GM21381 (cell line): Measurements from ENCODE around the gene NDUFS6.

ENCODE experiments used
- ATAC-seq: cut with Tn5 transposase; IDR thresholded peaks from one replicate; pipeline ENCODE4 v1.9.1; 2021; ENCODE audit warnings: mild to moderate bottlenecking, moderate library complexity; ENCODE audit not compliant: unreplicated experiment

NDUFS6 gene

DNA sequence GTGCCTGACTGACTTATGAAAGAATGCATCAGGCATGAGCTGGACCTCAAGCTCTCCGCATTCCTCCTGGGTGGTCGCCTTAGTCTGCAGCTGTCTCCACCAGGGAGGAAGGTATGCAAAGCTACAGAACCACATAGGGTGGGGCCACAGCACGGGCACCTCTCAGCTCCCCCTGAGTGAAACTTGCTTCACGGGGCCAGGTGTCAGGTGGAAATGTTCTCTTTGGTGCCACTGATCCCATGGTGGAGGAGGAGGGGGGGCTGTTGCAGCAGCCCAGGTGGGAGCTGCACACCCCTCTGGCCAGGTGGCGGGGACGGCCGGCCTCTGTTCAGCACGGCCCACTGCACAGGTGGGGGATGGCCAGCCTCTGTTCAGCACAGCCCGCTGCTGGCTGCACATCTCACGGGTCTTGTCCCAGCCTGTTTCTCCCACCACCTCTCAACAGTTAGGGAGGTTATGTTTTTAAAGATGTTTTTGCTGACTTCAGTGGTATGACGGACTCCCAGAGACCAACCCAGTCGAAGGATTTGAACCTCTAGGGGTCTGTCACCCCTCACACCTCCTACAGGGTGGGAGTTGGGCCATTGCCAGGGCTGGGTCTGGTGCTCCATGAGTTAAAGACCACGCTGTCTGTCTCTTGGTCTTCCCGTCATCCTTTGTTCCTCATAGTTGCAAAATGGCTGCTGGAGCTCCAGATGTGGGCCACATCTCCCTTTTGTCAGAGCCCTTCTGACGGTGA is 35.9 kb upstream of the NDUFS6 start:
- ATAC-seq, result no peak

DNA sequence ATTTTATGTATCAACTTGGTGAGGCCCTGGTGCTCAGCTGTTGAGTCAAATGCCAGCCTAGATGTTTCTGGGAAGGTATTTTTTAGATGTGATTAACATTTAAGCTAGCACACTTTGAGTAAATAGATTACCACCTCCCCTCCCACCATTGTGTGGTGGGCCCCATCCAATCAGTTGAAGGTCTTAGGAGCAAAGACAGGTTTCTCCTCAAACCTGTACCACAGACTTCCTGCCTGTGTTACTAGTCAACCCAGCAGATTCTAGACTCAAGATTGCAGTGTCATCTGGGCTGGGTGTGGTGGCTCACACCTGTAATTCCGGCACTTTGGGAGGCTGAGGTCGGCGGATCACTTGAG is 35.3 kb upstream of the NDUFS6 start:
- ATAC-seq, result no peak

DNA sequence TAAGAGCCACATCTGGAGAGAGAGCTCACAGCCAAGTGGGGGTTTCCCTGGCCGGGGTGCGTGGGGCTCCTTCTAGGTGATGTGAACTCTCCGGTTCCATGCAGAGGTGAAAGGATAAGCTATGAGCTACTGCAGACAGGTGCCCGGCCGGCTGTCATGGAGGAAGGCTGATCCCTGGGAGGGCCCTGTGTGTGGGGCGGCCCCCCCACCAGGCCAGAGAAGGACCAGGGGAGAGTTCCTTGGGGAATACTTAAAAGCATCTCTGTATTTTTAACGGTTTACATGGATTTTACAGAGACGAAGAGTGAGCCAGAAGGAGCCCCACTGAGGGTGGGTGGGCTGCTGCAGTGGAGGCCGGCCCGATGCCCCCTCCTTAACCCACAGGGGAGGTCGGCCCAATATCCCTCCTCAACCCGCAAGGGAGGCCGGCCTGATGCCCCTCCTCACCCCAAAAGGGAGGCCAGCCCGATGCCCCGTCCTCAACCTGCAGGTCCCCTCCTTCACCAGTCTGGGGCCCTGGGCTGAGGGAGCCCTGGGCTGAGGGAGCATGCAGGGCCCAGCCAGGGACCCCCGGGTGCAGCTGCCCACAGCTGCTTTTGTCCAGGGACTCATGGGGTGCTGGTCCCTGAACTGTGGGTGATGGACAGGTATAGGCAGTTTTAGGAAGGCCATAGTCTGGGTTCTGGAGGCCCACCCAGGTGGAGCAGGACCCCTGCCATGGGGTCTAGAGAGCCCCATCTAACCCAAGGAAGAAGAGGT is 33.5 kb upstream of the NDUFS6 start:
- ATAC-seq, result no peak

DNA sequence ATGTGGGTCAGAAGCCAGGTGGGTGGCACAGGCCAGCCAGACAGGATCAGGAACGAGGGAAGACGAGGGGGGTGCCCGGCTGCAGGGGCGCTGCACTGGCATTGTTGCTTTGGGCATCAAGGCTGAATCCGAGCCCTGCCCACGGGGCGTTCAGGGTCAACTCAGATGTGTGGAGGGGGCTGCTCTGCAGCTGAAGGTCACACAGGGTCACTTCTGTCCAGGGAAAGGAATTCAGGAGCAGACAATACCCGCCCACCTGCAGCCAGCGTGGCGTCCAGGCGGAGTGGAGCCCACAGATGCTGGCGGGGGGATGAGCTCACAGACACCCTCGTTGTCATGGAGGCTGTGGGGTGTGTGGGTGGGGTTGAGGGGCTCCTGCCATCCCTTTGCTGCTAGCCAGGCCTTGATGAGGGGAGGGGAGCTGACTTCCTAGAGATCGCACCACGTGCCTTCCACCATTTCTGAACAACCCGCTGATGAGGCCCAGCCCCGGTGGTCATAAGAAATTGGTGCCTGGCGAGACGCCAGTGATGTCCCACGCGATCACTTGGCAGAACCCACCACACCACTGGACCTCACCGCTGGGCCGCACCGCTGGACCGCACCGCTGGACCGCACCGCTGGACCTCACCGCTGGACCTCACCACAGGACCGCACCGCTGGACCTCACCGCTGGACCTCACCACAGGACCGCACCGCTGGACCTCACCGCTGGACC is 32.8 kb upstream of the NDUFS6 start:
- ATAC-seq, result no peak

DNA sequence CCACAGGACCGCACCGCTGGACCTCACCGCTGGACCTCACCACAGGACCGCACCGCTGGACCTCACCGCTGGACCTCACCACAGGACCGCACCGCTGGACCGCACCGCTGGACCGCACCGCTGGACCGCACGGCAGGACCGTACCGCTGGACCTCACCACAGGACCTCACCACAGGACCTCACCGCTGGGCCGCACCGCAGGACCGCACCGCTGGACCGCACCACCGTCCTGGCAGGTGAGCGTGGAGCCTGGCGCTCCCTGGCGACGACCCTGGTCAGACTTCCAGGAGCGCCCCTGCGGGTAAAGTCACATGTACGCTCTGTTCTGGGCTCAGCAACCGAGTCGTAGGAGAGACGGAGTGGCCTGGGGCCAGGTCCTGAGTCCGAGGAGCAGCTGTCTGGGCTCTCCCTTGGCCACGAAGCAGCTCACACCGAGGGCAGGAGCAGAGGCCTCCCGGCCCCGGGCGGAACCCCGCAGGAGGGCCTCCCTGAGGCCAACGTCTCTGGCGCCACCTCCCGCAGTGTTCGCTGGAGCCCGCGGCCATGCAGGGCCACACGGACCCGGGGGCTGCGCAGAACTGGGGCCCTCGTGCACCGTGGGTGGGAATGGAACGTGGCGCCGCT is 32.1 kb upstream of the NDUFS6 start:
- no peak for ATAC-seq

DNA sequence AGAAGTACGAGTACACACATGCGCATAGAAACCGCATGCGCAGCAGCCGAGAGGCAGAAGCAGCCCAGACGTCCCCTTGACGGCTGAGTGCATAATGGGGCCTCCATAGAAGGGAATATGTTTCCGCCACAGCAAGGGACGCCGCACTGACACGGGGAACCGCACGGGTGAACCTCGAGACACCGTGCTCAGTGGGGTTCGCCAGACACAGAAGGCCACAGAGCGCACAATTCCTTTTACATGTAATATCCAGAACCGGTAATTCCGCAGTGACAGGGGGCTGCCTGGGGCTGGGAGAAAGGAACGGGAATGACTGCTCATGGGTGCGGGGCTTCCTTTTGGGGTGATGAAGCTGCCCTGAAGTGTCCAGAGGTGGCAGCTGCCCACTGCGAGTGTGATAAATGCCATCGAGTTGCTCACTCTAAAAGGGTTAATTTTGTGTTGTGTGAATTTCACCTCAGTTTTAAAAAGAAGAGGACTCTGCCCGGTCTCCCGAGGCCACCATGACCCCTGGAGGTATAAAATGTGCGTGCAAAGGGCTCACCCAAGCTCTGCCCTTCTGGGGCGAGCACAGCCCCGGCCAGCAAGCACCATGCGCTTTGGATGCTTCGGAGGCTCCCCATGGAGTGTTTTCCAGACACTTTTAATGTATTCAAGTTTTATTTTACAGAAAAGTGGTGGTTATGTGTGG is 31.3 kb upstream of the NDUFS6 start:
- no peak for ATAC-seq

DNA sequence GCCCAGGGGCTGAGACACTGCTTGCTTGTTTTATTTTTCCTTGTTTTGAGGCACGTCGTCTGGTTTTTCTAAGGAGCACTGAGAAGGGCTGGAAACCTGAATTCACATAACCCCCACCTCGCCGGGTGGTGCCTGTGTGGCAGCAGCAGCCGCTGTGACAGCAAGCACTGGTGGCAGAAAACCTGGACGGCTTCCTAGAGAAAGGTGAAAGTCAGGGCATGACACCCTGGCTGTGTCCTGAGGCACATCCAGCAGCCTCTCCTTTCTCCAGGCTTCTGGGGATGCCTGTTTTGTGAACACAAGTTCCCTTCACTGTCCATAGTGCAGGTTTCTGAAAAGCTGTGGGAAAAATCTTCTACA is 30.8 kb upstream of the NDUFS6 start:
- ATAC-seq, result no peak

DNA sequence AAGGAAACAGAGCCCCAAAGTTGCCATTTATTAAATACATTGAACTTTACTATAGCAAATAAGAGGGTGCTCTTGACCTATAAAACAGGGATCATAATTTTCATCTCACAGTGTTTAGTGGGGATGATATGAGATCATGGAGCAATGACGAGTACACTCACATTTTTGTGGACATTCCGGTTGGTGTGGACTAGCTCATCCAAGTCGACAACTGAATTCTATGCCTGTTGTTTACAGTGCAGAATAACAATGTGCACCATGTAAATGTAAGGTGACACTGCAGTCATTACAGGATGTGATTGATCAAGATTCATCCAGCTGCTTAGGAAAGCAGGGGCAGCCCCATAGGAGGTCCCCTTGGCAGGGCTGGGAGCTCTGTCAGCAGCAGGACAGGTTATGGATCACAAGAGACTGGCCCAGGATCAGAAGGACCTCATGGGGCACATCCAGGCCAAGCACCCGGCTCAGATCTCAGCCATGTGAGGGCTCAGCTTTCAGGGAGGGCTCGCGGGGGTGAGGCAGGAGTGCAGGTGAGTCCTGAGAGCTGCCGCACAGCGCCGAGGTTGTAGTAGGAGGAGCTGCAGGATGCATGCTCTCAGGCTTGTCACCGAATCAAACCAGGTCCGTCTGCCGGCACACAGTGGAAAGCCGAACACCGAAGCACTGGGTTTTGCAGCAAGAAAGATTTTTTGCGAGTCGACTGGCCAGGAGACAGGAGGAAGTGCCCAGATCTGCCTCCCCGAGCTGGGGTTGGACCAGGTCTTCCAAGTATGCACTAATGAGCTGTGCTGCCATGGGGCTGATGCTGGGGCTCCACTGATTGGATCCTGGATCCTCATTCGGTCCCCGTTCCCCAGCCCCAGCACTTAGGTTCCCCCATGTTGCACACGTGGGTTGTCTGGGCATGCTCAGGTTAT is 29.8 kb upstream of the NDUFS6 start:
- no peak for ATAC-seq

DNA sequence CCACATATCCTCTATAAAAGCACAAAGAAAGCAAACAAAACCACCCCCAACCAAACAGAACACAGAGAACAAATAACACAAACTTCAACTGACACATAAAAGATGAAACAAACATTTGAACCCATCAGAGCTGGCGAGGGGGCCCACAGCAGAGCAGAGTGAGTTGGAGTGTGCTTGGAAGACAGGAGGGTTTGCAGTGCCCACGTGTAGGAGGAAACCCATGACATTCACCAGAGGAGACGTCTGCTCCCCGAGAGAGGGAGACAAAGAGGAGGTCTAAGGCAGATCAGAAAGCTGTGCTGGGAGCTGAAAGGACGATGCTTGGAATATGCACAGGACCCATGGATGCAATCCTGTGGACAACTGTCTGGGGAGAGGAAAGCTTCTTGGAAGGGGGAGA is 28.6 kb upstream of the NDUFS6 start:
- no peak for ATAC-seq

DNA sequence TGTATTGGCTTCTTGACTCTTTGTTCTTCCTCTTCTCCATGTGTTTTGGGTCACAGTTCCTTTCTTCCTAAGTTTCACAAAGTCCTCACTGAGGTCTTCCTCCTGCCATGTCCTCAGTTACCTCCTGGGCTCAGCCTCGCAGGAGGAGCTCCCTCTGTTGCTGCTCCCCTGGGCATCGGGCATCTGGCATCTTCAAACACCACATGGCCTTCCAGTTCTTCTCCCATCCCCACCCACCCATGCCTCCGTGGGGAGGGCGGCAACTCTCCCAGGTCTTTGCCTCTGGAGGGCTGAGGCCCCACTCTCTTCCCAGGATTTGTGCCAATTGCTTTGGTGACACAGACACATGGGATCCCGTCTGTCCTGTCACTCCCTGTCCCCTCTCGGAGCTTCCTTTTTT is 24.4 kb upstream of the NDUFS6 start:
- ATAC-seq, result no peak

DNA sequence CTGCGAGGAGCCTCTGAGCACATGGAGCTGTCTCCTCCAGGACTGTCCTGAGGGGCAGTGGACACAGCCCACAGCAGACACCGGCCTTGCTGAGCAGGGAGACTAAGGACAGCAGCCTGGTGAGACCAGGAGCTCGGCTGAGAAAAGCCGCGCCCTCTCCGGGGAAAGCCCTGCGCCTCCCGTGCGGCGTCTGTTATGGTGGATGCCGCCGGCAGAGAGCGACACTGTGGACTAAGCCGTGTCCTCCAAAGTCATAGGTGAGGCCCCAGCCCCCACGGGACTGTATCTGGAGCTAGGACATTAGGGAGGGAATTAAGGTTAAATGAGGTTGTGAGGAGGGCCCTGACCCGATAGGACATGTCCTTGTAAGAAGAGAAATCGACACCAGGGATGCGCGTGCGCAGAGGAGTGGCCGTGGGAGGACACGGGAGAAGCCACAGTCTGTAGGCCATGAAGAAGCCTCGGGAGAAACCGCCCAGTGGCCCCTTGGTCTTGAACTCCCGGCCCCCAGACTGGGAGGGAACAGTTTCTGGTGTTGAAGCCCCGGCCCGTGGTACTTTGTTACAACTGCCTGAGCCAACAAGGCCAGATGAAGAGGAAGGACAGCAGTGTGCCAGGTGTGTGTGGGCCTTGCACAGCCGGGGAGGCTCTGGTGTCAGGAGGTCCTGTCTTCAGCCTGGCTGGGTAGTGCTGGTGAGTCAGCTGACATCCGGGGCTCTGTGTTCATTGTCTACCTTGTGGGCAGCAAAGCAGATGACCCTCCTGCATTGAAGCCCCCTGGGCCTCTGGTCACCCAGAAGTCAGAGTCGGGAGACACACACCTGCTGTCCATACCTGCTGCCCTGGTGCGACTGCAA is 23.7 kb upstream of the NDUFS6 start:
- ATAC-seq, result no peak

DNA sequence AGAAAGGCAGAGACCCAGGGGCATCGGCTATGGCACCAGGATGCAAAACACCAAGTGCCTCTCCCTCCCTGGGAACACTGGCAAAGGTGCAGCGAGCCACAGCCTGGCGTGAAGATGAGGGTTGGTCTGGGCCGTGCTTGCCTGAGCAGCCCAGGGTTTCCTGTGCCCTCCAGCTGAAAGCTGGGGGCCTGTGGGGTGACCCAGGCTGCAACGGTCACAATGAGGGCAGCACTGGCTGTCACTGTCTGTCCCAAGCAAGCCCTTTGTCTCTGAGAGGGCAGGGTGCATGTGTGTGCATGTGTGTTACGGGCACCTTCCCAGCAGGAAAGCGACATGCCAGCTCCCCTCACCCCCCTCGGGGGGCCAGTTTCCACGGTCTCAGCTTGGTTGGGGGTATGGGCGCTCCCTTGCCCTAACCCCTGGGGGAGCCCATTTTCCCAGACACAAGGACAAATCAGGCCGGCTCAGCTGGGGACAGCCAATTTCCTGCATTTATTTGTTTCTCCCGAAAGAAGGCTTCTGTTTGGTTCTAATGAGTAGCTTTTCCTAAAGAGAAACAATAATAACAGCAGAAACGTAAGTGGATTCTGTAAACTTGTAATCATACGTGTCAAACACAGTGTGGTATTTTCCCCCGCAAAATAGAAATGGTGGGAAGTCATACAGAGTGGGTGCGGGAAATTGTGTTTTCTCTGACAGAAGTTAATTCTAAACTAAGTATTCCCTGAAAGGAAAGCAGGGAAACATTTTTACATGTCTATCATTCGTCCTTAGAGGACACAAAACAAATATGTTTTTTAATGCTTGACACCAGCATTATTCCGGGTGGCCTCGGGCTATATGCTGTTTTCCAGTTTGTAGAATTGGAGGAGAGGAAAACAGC is 22.8 kb upstream of the NDUFS6 start:
- no peak for ATAC-seq

DNA sequence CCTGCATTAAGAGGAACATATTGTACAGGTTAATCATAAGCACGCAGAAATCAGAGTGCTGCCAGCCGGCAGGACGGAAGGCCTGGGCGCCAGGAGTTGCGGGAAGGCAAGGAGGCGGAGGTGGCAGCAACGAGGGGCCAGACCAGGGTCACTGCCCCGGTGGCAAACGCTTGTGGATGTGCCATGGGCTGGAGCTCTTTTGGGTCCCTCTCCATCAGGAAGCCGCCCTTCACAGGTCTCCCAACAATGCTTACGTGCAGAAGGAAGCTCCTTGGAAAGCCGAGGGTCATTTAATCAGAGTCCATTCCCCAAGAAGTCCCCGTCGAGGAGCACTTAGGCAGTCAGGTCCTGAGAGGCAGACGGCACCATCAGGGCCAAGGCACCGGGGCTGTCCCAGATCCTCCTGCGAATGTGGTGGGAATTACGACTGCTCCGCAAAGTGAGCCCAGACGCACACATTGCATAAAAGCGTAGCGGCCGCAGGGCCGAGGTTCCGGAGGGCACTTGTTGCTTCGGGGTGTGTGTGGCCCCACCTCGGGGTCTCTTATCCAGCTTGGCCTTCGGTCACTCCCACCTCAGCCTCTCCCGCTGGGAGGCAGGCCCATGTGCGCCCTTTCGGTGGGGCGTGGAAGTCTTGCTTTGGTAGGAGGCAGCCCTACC is 22.1 kb upstream of the NDUFS6 start:
- ATAC-seq, result no peak

DNA sequence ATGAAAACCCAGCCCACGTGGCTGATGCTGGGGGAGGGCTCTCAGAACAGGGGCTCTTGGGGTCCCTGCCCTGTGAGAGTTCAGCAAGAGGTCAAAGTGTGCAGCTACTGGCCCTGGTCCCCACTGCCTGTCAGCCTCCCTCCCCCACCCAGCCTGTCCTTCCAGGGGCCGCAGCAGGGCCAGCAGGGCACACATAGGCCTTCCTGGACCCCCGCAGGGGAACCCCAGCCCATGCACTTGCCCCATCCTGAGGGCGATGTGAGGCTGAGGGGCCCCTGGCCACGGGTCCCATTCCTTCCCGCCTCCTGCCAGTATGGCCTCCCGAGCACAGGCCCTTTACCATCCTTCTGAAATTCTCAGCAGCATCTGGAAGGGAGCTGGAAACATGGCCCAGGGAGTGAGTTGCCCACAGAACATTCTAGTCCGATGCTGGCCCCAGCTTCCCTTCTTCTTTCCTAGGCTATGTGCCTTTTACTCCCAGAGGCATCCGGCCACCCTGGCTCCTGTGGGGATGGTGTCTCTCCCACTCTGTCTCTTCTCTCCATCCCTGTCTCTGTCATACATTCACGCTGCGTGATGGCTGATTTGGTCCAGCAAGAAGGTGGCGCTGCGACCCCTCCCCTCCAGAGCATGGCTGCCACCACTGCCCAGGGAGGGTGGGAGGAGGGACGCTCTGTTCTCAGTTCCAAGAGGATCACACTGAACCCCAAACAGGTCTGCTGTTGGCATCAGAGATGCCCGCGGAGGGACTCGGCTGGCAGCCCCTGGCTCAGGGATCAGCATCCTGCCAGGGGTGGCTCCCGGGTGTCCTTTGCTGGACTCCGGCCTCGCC is 21.2 kb upstream of the NDUFS6 start:
- ATAC-seq, result no peak

DNA sequence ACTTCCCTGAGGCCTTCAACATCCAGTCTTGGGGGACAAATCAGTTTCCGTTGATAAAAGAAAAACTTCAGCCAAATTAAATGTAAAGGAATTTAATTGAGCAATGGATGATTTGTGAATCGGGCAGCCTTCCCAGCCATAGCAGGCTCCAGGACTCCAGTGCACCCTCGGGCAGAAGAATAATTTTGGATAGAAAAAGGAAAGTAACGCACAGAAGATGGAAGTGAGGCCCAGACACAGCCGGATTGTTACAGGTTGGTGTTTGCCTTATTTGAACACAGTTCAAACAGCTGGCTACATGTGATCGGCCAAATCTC is 20.6 kb upstream of the NDUFS6 start:
- ATAC-seq, result no peak

DNA sequence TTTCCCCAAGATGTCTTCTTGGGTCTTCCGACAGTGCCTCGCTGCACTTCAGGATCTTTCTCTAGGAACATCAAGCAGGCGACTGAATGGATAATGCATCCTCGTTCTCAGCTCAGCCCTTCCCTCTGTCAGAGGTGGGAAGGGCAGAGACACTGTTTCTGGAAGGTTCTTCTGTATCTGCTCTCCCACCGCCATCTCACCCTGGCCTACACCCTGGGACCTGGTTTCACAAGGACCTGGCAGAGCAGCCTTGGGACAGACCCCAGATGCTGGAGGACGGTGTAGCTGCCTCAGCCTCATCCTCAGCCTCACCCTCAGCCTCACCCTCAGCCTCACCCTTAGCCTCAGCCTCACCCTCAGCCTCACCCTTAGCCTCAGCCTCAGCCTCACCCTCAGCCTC is 20.1 kb upstream of the NDUFS6 start:
- ATAC-seq, result no peak
